Inferior parietal cortex (tissue), 1 donor: Measurements from ENCODE around the gene CYTH1.

Experiments
- DNase-seq: peaks from one replicate; pipeline ENCODE4 v3.0.0-alpha.2; 2016; ENCODE audit errors: extremely low spot score

Gene CYTH1

GRCh38 chr17:78804777-78805176, 22.7 kb upstream of the CYTH1 start:
- no peak for DNase-seq

- no peak for DNase-seq
Observed at GRCh38 chr17:78803186-78803845, 21.2 kb upstream of the CYTH1 start.

- DNase-seq, result no peak
Observed at GRCh38 chr17:78802459-78802858, 20.4 kb upstream of the CYTH1 start.

- no peak for DNase-seq
Observed at GRCh38 chr17:78802008-78802407, 19.9 kb upstream of the CYTH1 start.

- DNase-seq, result no peak
Observed at GRCh38 chr17:78800132-78800931, 18.3 kb upstream of the CYTH1 start.

- DNase-seq, result peak; percentile 76
Observed at GRCh38 chr17:78798695-78799559, 16.9 kb upstream of the CYTH1 start.

- no peak for DNase-seq
Observed at GRCh38 chr17:78797691-78798585, 15.9 kb upstream of the CYTH1 start.

- no peak for DNase-seq
Observed at GRCh38 chr17:78797213-78797612, 15.1 kb upstream of the CYTH1 start.

- DNase-seq, result no peak
Observed at GRCh38 chr17:78796517-78796900, 14.4 kb upstream of the CYTH1 start.

- DNase-seq, result no peak
Observed at GRCh38 chr17:78795861-78796516, 13.9 kb upstream of the CYTH1 start.

- no peak for DNase-seq
Observed at GRCh38 chr17:78794864-78795640, 13.0 kb upstream of the CYTH1 start.

GRCh38 chr17:78794399-78794798, 12.3 kb upstream of the CYTH1 start:
- DNase-seq, result no peak

- no peak for DNase-seq
Observed at GRCh38 chr17:78793968-78794367, 11.9 kb upstream of the CYTH1 start.

GRCh38 chr17:78793415-78793814, 11.3 kb upstream of the CYTH1 start:
- DNase-seq, result no peak

GRCh38 chr17:78791840-78792709, 10.0 kb upstream of the CYTH1 start:
- no peak for DNase-seq

- no peak for DNase-seq
Observed at GRCh38 chr17:78790552-78790951, 8.5 kb upstream of the CYTH1 start.

- DNase-seq, result peak; percentile 67
Observed at GRCh38 chr17:78789663-78790181, 7.6 kb upstream of the CYTH1 start.

GRCh38 chr17:78789149-78789662, 7.1 kb upstream of the CYTH1 start:
- DNase-seq, result no peak

GRCh38 chr17:78788451-78788850, 6.4 kb upstream of the CYTH1 start:
- no peak for DNase-seq
